HG02973 (cell line): ENCODE data around the gene TPBGL.

Source experiments
- ATAC-seq: cut with Tn5 transposase; IDR thresholded peaks from one replicate; pipeline ENCODE4 v1.9.1; 2021; ENCODE audit warnings: moderate library complexity; ENCODE audit not compliant: unreplicated experiment

Gene TPBGL

GRCh38 chr11:75245356-75246005, 4.9 kb downstream of the TPBGL start:
- no peak for ATAC-seq

- no peak for ATAC-seq
Measured at GRCh38 chr11:75246006-75246670, 5.6 kb downstream of the TPBGL start.

GRCh38 chr11:75246671-75247350, 6.2 kb downstream of the TPBGL start:
- ATAC-seq = no peak

- no peak for ATAC-seq
Measured at GRCh38 chr11:75248924-75249256, 8.3 kb downstream of the TPBGL start.

GRCh38 chr11:75249704-75250103, 9.1 kb downstream of the TPBGL start:
- ATAC-seq = no peak

- ATAC-seq = no peak
Measured at GRCh38 chr11:75254326-75254725, 13.8 kb downstream of the TPBGL start.

GRCh38 chr11:75260396-75261170, 20.0 kb downstream of the TPBGL start:
- ATAC-seq = no peak

GRCh38 chr11:75261902-75262361, 21.4 kb downstream of the TPBGL start:
- ATAC-seq = no peak

GRCh38 chr11:75262436-75262835, 21.9 kb downstream of the TPBGL start:
- no peak for ATAC-seq

- ATAC-seq = no peak
Measured at GRCh38 chr11:75262961-75263852, 22.6 kb downstream of the TPBGL start.

GRCh38 chr11:75263944-75264349, 23.4 kb downstream of the TPBGL start:
- ATAC-seq = no peak

GRCh38 chr11:75264356-75264755, 23.8 kb downstream of the TPBGL start:
- ATAC-seq = no peak

- ATAC-seq = no peak
Measured at GRCh38 chr11:75264971-75265370, 24.4 kb downstream of the TPBGL start.

GRCh38 chr11:75265851-75266531, 25.4 kb downstream of the TPBGL start:
- no peak for ATAC-seq

GRCh38 chr11:75267171-75267970, 26.8 kb downstream of the TPBGL start:
- ATAC-seq = no peak

GRCh38 chr11:75268626-75269366, 28.2 kb downstream of the TPBGL start:
- no peak for ATAC-seq

GRCh38 chr11:75269367-75269660, 28.7 kb downstream of the TPBGL start:
- ATAC-seq = no peak

GRCh38 chr11:75269896-75270295, 29.3 kb downstream of the TPBGL start:
- no peak for ATAC-seq
